HG03103 (cell line): ENCODE data around the gene TLR4.

ENCODE experiments used
- ATAC-seq: cut with Tn5 transposase; IDR thresholded peaks from one replicate; pipeline ENCODE4 v1.9.1; 2021; ENCODE audit warnings: low read depth; ENCODE audit not compliant: unreplicated experiment

TLR4 gene

GRCh38 chr9:117742131-117742530 lies 37.9 kb downstream of the TLR4 start:
- ATAC-seq = no peak

GRCh38 chr9:117744369-117744768 lies 40.2 kb downstream of the TLR4 start:
- no peak for ATAC-seq

DNA sequence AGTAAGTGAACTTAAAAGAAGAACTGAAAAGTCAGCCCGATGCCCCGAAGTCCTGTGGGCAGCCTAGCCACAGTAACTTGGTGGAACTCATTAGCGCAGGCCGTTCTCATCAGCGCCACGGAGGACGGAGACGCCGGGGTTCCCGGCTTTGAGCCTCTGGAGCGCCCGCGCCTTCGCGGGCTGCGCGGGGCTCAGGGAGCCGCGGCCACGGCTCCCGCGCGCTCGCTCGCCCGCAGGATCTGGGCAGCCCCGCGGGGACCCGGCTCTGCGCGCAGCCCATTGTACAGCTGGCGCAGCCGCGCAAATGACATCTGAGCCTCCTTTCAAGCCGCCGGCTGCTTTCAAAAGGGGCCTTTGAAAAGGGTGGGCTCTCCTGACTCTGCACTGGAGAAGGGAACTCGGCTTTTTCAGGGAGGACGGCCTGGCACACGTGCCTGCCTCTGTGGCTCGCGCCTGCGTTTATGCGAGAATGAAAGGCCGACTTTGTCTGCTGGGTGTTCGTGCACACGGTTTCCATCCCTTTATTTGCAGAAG lies 40.7 kb downstream of the TLR4 start:
- ATAC-seq = no peak

DNA sequence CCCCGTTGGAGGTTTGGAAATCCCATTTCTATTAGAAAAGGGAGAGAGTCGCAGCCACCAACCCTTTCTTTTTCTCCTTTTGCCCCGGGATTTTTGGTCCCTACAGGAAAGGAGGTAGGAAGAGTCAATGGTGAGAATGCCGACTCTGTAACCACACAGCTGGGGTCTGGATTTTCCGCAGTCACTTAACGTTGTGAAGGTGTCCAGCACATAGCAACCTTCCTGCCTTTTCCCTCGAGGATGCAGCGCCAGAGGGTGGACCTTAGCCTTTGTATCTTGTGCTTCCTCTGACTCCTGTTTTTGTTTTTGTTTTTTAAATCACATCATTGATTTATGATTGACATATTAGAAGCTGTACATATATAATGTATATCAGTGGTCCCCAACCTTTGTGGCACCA lies 41.4 kb downstream of the TLR4 start:
- ATAC-seq = no peak

DNA sequence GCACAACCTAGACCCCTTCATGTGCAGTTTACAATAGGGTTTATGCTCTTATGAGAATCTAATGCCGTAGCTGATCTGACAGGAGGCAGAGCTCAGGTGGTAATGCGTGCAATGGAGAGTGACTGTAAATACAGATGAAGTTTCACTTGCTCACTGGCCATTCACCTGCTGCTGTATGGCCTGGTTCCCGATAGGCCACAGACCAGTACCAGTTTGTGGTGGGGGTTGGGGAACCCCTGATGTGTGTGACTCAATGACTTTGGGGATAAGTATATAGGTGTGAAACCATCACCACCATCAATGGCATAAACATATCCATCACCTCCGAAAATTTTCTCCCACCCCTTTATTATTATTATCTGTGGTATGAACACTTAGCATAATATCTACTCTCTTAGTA lies 42.1 kb downstream of the TLR4 start:
- no peak for ATAC-seq

- ATAC-seq = no peak
Observed at GRCh38 chr9:117747386-117747970, 43.3 kb downstream of the TLR4 start.

DNA sequence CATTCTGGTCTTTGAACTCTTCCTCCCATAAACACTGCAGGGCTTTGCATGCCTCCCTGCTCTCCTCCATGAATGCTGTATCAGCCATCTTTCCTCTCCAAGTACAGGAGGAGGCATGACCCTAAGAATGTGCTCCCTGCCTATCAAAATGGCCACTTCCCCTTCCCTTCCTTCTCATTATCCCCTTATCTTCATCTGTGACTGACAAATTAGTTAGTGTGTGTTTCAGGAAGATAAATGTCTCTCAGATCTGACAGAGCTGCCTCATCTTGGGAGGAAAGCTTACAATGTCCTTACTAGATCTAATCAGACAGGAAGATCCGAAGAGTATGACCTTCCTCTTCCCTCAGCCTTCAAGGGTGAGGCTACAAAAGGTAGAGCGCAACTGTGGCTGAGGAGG lies 46.2 kb downstream of the TLR4 start:
- ATAC-seq = no peak

- ATAC-seq = no peak
Observed at GRCh38 chr9:117752894-117753293, 48.7 kb downstream of the TLR4 start.

DNA sequence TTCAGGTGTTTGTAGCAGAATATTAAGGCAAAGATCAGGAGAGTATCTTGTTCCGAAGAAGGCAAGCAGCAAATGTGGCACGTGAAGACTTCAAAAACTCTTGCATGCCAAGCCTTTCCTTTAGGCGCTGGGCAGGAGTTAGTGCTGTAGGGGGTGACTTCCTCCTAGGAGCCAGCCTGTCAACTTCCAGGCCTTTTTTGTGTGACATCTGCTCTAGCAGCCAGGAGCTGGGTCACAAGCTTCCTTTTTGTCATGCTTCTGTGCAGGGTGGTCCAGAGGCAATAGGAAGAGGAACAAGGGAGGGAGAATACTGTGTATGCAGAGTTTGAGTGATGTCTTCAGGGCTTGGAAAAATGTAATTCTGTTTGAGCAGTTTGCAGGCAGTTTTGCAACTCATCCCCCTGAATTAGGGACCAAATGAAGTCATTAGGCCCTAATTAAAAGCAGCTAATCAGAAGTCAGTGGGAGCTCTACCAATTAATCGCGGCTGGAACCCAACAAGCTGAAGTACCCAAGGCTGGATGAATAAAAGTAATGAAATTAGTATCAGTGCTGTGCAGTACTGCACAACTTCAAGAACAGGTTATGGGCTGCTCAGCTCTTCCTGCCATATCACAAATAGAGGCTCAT lies 53.5 kb downstream of the TLR4 start:
- ATAC-seq = no peak

DNA sequence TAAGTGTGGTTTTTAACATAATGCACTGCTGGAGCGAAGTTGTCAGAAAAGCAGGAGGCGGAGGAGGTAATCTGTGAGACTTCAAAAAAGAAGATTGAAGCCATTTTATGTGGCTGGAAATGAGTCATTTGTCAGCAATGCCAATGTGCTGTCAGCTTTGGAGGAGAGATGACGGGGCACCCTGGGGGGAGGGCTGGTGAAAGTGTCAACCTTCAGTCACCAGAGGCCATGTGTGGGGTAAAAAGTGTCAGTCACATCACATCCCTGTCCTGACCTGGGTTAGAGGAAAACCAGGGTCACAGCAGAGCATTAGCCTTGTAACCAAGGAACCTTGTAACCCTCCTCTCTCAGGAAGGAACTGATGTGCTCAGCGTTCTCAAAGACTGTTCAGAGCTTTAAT lies 59.1 kb downstream of the TLR4 start:
- ATAC-seq = no peak

- no peak for ATAC-seq
Observed at GRCh38 chr9:117768750-117769395, 64.7 kb downstream of the TLR4 start.

- ATAC-seq = no peak
Observed at GRCh38 chr9:117771136-117771535, 66.9 kb downstream of the TLR4 start.

- ATAC-seq = no peak
Observed at GRCh38 chr9:117772960-117773359, 68.8 kb downstream of the TLR4 start.
